LNCAP (cell line): ENCODE measurements around the gene SIRT7.

ENCODE experiments used
- TF ChIP-seq, protein P1 (sequence below): fragments of 450-650 bp; IDR thresholded peaks from 2 replicates; pipeline ENCODE4 v1.5.1; 2017; ENCODE audit warnings: mild to moderate bottlenecking

Gene SIRT7

DNA sequence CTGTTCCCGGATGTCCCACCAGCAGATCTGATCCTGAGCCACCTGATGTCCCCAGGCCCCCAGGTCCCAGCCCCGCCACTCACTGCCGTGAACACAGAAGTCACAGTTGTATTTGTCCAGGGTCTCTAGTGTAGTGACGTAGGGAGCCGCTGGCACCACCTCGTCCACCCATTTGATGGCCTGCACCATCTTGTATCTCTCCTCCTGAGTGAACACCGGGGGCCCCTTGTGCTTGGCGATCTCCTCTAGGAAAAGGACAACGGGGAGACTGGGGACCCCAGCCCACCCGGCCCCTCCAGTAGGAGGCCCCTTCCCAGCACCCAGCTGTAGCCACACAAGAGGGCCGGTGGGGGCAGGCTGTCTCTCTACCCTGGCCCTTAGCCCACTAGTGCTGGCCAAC is 9.2 kb downstream of the SIRT7 start:
- TF ChIP-seq, protein P1, sequence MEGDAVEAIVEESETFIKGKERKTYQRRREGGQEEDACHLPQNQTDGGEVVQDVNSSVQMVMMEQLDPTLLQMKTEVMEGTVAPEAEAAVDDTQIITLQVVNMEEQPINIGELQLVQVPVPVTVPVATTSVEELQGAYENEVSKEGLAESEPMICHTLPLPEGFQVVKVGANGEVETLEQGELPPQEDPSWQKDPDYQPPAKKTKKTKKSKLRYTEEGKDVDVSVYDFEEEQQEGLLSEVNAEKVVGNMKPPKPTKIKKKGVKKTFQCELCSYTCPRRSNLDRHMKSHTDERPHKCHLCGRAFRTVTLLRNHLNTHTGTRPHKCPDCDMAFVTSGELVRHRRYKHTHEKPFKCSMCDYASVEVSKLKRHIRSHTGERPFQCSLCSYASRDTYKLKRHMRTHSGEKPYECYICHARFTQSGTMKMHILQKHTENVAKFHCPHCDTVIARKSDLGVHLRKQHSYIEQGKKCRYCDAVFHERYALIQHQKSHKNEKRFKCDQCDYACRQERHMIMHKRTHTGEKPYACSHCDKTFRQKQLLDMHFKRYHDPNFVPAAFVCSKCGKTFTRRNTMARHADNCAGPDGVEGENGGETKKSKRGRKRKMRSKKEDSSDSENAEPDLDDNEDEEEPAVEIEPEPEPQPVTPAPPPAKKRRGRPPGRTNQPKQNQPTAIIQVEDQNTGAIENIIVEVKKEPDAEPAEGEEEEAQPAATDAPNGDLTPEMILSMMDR = no peak

DNA sequence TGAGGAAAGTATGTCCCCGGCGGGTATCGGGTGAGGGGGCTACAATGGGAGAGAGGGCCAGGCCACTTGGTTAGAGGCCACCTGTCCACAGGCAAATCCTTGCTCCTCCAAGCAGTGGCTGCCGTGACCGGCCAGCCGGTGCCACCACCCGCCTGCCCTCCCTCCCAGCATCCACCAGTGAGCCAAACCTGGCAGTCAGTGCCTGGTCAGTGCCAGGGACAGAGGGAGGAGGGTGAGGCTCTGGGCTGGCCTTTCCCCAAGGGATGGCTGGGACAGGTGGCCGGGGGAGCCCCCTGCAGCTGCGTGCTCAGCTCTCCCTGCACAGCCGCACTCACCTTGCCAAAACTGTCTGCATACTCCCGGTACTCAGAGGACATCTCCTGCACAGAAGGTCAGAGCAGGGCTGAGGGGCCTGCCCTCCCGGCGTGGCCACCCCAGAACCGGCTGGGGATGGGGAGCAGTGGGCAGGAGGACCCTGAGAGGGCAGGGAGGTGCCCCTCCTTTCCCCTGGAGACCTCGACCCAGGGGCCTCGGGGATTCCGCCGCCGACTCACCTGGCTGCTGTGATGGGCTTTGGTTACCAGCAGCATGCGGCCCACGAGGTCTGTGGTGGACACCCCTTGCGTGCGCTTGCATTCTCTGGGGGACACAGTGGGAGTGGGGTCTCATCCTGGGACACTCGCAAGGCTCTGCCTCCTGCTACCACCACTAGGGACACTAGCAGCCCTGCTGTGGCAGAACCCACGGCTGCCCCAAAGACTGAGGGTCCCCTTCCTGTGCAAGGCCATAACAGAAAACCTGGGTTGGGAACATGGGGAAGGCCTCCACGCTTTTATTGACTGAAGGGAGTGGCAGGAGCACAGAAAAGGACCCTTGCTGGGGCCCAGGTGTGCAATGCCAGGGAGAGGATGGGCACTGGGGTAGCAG is 10.5 kb downstream of the SIRT7 start:
- TF ChIP-seq, protein P1 = no peak

DNA sequence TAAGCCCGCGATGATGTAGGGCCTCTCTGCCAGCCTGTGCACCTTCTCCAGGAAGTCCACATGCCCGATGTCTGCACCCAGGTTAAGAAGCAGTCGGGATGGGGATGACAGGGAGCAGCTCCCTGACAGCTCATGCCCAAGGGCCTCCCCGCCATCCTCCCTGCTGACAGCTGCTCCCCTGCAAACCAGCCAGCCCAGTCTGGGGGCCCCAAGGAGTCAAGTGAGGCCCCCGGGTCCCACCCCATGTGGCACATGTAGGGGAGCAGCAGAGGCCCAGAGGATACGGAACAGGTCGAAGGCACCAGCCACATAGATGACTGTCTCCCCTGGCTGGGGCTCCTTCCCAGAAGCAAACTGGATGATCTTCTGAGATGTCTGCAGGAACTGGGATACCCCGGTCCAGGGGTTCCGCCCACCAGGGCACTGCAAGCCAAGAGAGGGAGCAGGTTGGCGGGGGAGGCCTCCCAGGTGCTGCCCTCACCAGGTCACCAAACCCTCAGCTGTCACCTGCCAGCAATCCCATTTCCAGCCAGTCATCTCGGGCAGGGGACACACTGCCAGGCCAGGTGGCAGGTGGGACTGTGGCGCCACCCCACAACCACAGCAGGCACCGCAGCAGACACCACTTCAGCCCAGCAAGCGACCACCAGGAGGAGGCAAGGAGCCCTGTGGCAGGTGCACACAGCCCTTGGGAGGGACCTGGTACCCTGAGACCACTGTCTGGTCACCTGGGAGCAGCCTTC is 11.3 kb downstream of the SIRT7 start:
- TF ChIP-seq, protein P1 = no peak

DNA sequence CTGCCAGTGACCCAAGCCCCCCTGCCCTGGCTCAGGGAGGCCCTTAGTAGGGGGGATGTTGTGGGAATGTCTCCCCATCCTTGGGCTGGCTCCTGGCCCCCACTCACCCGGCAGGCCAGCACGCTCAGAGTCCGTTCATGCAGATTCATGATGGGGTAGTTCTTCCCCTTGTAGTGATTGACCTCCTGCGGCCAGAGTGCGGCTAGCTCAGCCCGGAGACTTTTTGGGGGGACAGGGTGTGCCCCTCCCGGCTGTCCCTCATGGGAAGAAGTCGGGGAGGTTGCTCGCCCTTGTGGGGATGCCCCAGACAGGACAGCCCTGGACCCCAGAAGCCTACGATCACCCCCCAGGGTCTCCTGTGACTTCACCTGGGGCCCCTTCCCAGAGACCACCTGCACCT is 12.0 kb downstream of the SIRT7 start:
- TF ChIP-seq, protein P1 = no peak

DNA sequence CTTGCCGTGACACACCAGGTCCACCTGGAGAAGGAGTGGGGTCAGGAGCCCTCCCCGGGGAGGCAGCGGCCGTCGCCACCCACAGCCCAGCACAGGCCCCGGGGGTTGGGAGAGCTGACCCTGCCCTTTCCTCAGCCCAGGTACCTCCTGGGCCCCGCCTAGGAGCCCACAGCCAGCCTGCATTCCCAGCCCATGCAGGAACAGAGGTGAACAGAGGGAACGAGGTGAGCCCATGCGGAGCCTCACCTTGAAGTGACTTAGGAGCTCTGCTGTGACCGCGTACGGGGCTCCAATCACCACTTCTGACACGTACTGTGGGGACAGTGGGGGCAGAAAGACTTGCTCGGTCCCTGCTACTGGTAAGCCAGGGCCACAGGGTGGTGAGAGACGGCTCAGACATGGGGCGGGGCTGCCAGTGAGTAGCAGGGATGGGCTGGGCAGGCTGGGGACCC is 12.5 kb downstream of the SIRT7 start:
- TF ChIP-seq, protein P1 = no peak

DNA sequence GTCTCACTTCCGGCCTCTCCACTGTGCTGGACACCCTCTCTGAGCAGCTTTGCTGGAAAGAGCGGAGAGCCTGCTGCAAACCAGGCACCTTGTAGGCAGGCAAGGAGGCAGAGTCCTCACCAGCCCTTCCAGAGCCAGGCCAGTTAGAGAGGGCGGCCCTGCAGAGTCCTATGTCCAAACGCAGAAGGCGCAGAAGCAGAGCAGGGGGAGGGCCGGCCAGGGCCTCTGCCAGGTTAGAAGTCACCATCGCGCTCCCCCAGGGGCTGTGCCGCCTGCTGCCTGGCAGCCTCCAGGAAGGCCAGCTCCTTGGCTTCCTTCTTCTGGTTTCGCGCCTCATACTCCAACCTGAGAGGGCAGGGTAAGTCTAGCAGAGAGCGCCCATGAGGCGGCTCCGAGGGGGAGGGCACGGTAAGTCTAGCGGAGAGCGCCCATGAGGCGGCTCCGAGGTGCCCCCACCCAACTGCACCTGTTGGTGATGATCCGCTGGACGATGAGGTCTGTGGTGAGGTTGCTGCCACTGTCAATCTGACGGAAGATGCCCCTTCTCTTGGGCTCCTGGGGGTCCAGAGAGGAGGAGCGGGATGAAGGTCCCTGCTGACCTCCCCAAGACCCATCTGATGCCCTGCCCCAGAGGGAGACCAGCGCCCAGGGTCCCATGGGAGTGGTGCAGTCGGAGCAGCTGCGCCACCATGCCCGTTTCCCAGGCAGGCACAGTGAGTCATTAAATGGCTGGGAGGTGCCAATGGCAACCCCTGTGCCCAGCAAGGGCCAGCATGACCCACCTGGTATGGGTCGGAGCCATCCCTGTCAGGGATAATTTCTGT is 13.2 kb downstream of the SIRT7 start:
- TF ChIP-seq, protein P1 = no peak
